ENCODE measurements around the gene PDSS2.
"Not testable (repeated sequence)": the region's sequence is repeated elsewhere in the genome, so short reads cannot be mapped to it uniquely, and the experiment has no call there.

PDSS2 gene

GRCh38 chr6:107383705-107384104 is 75.7 kb downstream of the PDSS2 start:
- H3K27ac ChIP-seq, result no peak overlapping the region
- no peak for TF ChIP-seq CTCF (conservative IDR thresholded peaks at IDR 0.05)

- TF ChIP-seq CTCF (conservative IDR thresholded peaks at IDR 0.05), result no peak
- no peak overlapping the region for H3K27ac ChIP-seq
Observed at GRCh38 chr6:107374264-107374663, 85.1 kb downstream of the PDSS2 start.

- no peak for TF ChIP-seq CTCF (conservative IDR thresholded peaks at IDR 0.05)
- H3K27ac ChIP-seq, result no peak overlapping the region
Observed at GRCh38 chr6:107369493-107369892, 89.9 kb downstream of the PDSS2 start.

GRCh38 chr6:107368471-107368870 is 90.9 kb downstream of the PDSS2 start:
- no peak overlapping the region for H3K27ac ChIP-seq
- no peak for TF ChIP-seq CTCF (conservative IDR thresholded peaks at IDR 0.05)

GRCh38 chr6:107364173-107364572 is 95.2 kb downstream of the PDSS2 start:
- H3K27ac ChIP-seq, result not testable (repeated sequence)

GRCh38 chr6:107361753-107362604 is 97.4 kb downstream of the PDSS2 start:
- no peak overlapping the region for H3K27ac ChIP-seq
- no peak for TF ChIP-seq CTCF (conservative IDR thresholded peaks at IDR 0.05)

- H3K27ac ChIP-seq, result no peak overlapping the region
- no peak for TF ChIP-seq CTCF (conservative IDR thresholded peaks at IDR 0.05)
Observed at GRCh38 chr6:107360476-107360875, 98.9 kb downstream of the PDSS2 start.

- no peak overlapping the region for H3K27ac ChIP-seq
- no peak for TF ChIP-seq CTCF (conservative IDR thresholded peaks at IDR 0.05)
Observed at GRCh38 chr6:107357842-107358241, 101.5 kb downstream of the PDSS2 start.

All from VCaP (cell line).